Astrocyte (in vitro differentiated cells and primary cell): ENCODE measurements around the gene PRODH2. TPM values are rescaled to one million over a fixed set of nuclear protein-coding genes. Genes with fewer than 3 reads are reported as not detected.
"Not testable (repeated sequence)": the region's sequence is repeated elsewhere in the genome, so short reads cannot be mapped to it uniquely, and the experiment has no call there.

ENCODE experiments used
- DNase-seq: peaks from one replicate; pipeline ENCODE4 v3.0.0-alpha.2; 2010; ENCODE audit warnings: low read depth
- FAIRE-seq: peaks from 2 replicates; lab custom pipeline; 2011; peaks lifted over from hg19 to GRCh38; lab: Jason Lieb, UNC
- H2AFZ ChIP-seq: 2 replicates; pipeline ENCODE4 v1.6.0; 2012; ENCODE audit warnings: low read depth, low read length, inconsistent platforms
- H3K27ac ChIP-seq: 2 replicates; pipeline ENCODE4 v1.5.1; 2011; ENCODE audit warnings: low read depth, low read length, inconsistent platforms
- H3K27me3 ChIP-seq: 2 replicates; pipeline ENCODE4 v1.6.0; 2011; ENCODE audit warnings: low read length, inconsistent platforms; ENCODE audit not compliant: insufficient read depth
- H3K36me3 ChIP-seq: 2 replicates; pipeline ENCODE4 v1.5.1; 2011; ENCODE audit warnings: low read length, inconsistent platforms; ENCODE audit not compliant: insufficient read depth
- H3K4me1 ChIP-seq: 2 replicates; pipeline ENCODE4 v1.5.1; 2011; ENCODE audit warnings: low read length, inconsistent platforms; ENCODE audit not compliant: insufficient read depth
- H3K4me2 ChIP-seq: 2 replicates; pipeline ENCODE4 v1.6.0; 2012; ENCODE audit warnings: low read length, inconsistent platforms
- H3K4me3 ChIP-seq: 2 replicates; pipeline ENCODE4 v1.5.1; 2011; ENCODE audit warnings: low read depth, mild to moderate bottlenecking, low read length, inconsistent platforms; ENCODE audit not compliant: insufficient read depth
- H3K79me2 ChIP-seq: 2 replicates; pipeline ENCODE4 v1.6.0; 2012; ENCODE audit warnings: mild to moderate bottlenecking, low read length, inconsistent platforms; ENCODE audit not compliant: insufficient read depth
- H3K9ac ChIP-seq: 2 replicates; pipeline ENCODE4 v1.6.0; 2012; ENCODE audit warnings: mild to moderate bottlenecking, low read length, inconsistent platforms
- H3K9me3 ChIP-seq: 2 replicates; pipeline ENCODE4 v1.5.1; 2012; ENCODE audit warnings: low read depth, mild to moderate bottlenecking, low read length, inconsistent platforms; ENCODE audit not compliant: insufficient read depth
- H4K20me1 ChIP-seq: 2 replicates; pipeline ENCODE4 v1.6.0; 2012; ENCODE audit warnings: low read length, inconsistent platforms; ENCODE audit not compliant: insufficient read depth
- H3K27ac Mint-ChIP-seq: one replicate; pipeline ENCODE4 v1.8.0; 2021; ENCODE audit warnings: mild to moderate bottlenecking, mixed read lengths; ENCODE audit not compliant: unreplicated experiment
- H3K27me3 Mint-ChIP-seq: one replicate; pipeline ENCODE4 v1.8.0; 2021; ENCODE audit warnings: low read depth, mixed read lengths; ENCODE audit not compliant: unreplicated experiment
- H3K36me3 Mint-ChIP-seq: one replicate; pipeline ENCODE4 v1.8.0; 2021; ENCODE audit warnings: low read depth, mixed read lengths; ENCODE audit not compliant: unreplicated experiment
- H3K4me1 Mint-ChIP-seq: one replicate; pipeline ENCODE4 v1.8.0; 2021; ENCODE audit warnings: low read depth, mixed read lengths; ENCODE audit not compliant: unreplicated experiment
- H3K4me3 Mint-ChIP-seq: one replicate; pipeline ENCODE4 v1.8.0; 2021; ENCODE audit warnings: mild to moderate bottlenecking, moderate library complexity, mixed read lengths; ENCODE audit not compliant: unreplicated experiment
- H3K9me3 Mint-ChIP-seq: one replicate; pipeline ENCODE4 v1.8.0; 2021; ENCODE audit warnings: mild to moderate bottlenecking, mixed read lengths; ENCODE audit not compliant: unreplicated experiment
- EZH2 ChIP-seq: IDR thresholded peaks from 2 replicates; pipeline ENCODE4 v1.6.1; 2012; ENCODE audit warnings: mild to moderate bottlenecking, low read length, inconsistent platforms; ENCODE audit not compliant: insufficient read depth
- total RNA-seq: library from RNA; stranded (reverse); gene quantifications from 2 replicates; pipeline ENCODE4 v1.2.1, GENCODE V29; 2021
- TF ChIP-seq, protein P1 (sequence below): IDR thresholded peaks from 2 replicates; pipeline ENCODE4 v1.5.1; 2011; ENCODE audit warnings: low read depth, mild to moderate bottlenecking, inconsistent platforms, low read length, moderate library complexity; ENCODE audit not compliant: insufficient read depth

Gene PRODH2
- total RNA-seq, 1 donor from 2014 or later = not detected

DNA sequence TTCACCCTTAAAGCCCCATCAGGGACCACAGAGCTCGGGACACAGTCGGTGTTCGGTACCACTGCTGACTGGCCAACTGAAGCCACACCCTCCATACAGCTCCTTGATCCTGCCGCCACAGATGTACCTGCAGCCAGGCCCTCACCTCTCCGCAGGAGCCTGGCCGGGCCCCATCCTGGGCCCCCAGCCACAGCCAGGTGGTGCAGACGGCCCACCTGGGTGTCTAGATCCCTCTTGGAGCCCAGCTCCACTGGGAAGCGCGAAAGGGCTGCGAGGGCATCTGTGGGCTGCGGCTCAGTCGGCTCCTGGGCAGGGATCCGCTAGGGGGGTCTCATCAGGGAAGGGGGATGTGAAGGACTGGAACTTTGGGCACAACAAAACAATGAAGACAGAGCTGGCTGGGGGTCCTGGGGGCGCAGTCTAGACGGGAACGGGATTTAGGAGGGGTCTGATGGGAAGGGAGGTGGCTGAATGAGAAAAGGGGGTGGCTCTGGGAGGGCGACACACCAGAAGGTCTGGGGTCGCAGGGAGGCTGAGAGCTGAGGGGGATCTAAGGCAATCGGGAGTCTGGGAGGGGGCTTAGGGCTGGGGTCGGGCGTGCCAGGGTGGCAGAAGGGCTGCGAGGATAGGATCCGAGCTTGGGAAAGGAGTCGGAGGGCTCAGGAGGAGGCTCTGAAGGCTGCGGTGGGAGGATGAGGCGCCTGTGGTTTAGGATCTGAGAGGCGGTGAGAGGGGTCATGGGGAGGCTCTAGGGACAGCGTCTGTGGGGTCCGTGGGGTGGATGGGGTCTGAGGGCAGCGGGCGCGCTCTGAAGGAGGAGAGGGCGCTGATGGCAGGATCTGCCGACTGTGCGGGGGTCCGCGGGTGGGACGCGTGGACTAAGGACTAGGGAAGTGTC, 15.8 kb downstream of the PRODH2 start:
- no peak for DNase-seq
- Histone ChIP-seq H3K4me1 (no peaks in the 10 kb centered on the region), H3K4me3 (no peak overlapping the region), H2AFZ (no peak overlapping the region), H3K27me3 (peaks cover 17% of the 10 kb centered on the region), H3K9me3 (no peaks in the 10 kb centered on the region), H4K20me1 (no peaks in the 10 kb centered on the region), H3K9ac (no peak overlapping the region), H3K27ac (no peak overlapping the region), H3K79me2 (no peaks in the 10 kb centered on the region), H3K4me2 (no peak overlapping the region), H3K36me3 (no peaks in the 10 kb centered on the region)
- Mint-ChIP-seq H3K4me3 (no peak overlapping the region), H3K36me3 (no peaks in the 10 kb centered on the region), H3K27me3 (peaks cover 49% of the 10 kb centered on the region), H3K4me1 (no peaks in the 10 kb centered on the region), H3K9me3 (peaks cover 4% of the 10 kb centered on the region), H3K27ac (no peak overlapping the region)
- no peak for FAIRE-seq
- no peak for TF ChIP-seq EZH2
- TF ChIP-seq, protein P1, sequence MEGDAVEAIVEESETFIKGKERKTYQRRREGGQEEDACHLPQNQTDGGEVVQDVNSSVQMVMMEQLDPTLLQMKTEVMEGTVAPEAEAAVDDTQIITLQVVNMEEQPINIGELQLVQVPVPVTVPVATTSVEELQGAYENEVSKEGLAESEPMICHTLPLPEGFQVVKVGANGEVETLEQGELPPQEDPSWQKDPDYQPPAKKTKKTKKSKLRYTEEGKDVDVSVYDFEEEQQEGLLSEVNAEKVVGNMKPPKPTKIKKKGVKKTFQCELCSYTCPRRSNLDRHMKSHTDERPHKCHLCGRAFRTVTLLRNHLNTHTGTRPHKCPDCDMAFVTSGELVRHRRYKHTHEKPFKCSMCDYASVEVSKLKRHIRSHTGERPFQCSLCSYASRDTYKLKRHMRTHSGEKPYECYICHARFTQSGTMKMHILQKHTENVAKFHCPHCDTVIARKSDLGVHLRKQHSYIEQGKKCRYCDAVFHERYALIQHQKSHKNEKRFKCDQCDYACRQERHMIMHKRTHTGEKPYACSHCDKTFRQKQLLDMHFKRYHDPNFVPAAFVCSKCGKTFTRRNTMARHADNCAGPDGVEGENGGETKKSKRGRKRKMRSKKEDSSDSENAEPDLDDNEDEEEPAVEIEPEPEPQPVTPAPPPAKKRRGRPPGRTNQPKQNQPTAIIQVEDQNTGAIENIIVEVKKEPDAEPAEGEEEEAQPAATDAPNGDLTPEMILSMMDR = no peak

DNA sequence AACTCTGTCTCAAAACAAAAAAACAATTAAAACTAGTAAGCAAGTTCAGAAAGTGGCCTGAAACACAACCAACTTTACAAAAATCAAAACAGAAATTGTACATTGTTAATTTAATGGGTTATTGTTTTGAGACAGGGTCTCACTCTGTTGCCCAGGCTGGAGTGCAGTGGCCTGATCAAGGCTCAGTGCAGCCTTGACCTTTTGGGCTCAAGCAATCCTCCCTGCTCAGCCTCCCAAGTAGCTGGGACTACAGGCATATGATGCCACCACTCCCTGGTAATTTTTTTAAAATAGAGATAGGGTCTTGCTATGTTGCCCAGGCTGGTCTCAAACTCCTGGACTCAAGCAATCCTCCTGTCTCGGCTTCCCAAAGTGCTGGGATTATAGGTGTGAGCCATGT, 17.1 kb downstream of the PRODH2 start:
- H3K27me3 ChIP-seq = peaks cover 17% of the 10 kb centered on the region
- peaks cover 47% of the 10 kb centered on the region for H3K27me3 Mint-ChIP-seq
- not testable (repeated sequence) for H4K20me1 ChIP-seq, H2AFZ ChIP-seq, H3K27ac Mint-ChIP-seq, H3K27ac ChIP-seq, H3K4me1 ChIP-seq, H3K9me3 ChIP-seq, H3K36me3 ChIP-seq, DNase-seq, H3K36me3 Mint-ChIP-seq, H3K4me3 Mint-ChIP-seq, H3K9ac ChIP-seq, H3K4me1 Mint-ChIP-seq, H3K79me2 ChIP-seq, FAIRE-seq, H3K4me2 ChIP-seq, H3K9me3 Mint-ChIP-seq, H3K4me3 ChIP-seq

DNA sequence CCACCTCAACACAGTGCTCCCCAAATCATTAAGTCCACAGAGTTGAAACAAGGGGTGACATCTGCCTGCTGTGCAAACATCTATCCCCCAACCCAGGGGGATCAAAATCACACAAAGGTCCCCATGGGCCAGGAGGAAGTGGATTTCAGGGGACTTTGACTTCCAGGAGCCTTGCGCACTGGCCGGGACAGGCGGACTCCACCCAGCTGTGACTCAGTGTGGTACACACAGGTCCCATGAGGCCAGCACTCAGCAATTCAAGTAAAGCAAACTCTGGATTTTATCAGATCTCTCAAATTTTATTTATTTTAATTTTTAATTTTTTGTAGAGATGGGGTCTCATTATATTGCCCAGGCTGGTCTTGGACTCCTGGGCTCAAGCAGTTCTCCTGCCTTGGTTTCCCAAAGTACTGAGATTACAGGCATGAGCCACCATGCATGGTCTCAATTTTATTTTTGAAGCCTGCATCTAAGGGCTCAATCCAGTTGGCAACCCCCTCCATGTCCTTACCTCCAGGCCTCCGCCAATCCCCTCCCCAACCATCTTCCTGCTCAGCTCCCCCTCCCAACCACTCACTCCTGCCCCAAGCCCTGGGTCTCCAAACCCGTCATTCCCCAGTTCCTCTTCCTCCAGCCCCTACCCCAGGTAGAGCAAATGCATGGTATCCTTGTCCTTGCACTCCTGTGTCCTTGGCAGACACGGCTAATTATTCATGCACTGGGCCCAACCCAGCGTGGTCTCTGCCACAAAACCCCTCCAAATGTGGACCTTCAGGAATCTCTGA, 19.1 kb downstream of the PRODH2 start:
- Histone ChIP-seq H3K4me3 (no peak overlapping the region), H3K9me3 (no peaks in the 10 kb centered on the region), H3K4me1 (no peaks in the 10 kb centered on the region), H3K27ac (no peak overlapping the region), H4K20me1 (no peaks in the 10 kb centered on the region), H2AFZ (no peak overlapping the region), H3K9ac (no peak overlapping the region), H3K27me3 (peaks cover 17% of the 10 kb centered on the region), H3K79me2 (no peaks in the 10 kb centered on the region), H3K4me2 (no peak overlapping the region), H3K36me3 (no peaks in the 10 kb centered on the region)
- Mint-ChIP-seq H3K9me3 (no peaks in the 10 kb centered on the region), H3K4me3 (no peak overlapping the region), H3K36me3 (no peaks in the 10 kb centered on the region), H3K27ac (no peak overlapping the region), H3K4me1 (no peaks in the 10 kb centered on the region), H3K27me3 (peaks cover 42% of the 10 kb centered on the region)
- TF ChIP-seq, protein P1 = no peak
- no peak for TF ChIP-seq EZH2
- DNase-seq (no peak), FAIRE-seq (no peak)
